Caco-2 (cell line): Measurements from ENCODE around the gene TXNDC12. TPM values are rescaled to one million over a fixed set of nuclear protein-coding genes. Genes with fewer than 3 reads are reported as not detected.

Experiments used
- BruUV-seq: library from RNA; stranded (reverse); fragments of 400-500 nt; replicated peaks from 2 replicates; lab custom pipeline; 2021; lab: Mats Ljungman, UMichigan
- CTCF ChIA-PET: fragments of 300-600 bp; sonication (Branson Sonifier 250); formaldehyde crosslinking; loops from one replicate; lab custom pipeline; 2022; ENCODE audit warnings: antibody characterized with exemption; lab: Charles Lee
- POLR2A ChIA-PET: fragments of 300-600 bp; sonication (Branson Sonifier 250); formaldehyde crosslinking; loops from one replicate; lab custom pipeline; 2022; ENCODE audit warnings: antibody characterized with exemption; lab: Charles Lee
- DNase-seq, 2 experiments: peaks; one replicate each; pipeline versions ENCODE4 v3.0.0 to v3.0.0-alpha.2; 2020 to 2022
- H3K27me3 ChIP-seq: replicated peaks from 2 replicates; pipeline ENCODE4 v1.6.0; 2011; ENCODE audit warnings: low read length; ENCODE audit not compliant: control insufficient read depth, insufficient read depth
- H3K36me3 ChIP-seq: 2 replicates; pipeline ENCODE4 v1.5.1; 2011; ENCODE audit warnings: low read length; ENCODE audit not compliant: control insufficient read depth, insufficient read depth
- H3K4me1 ChIP-seq: fragments of 250-450 bp; sonication (Bioruptor Pico); 2 replicates; pipeline ENCODE4 v1.5.1; 2020; ENCODE audit warnings: mild to moderate bottlenecking
- H3K4me3 ChIP-seq: 2 replicates; pipeline ENCODE4 v1.5.1; 2011; ENCODE audit warnings: low read depth, mild to moderate bottlenecking, control low read depth, low read length
- H3K9me3 ChIP-seq: fragments of 250-450 bp; sonication (Bioruptor Pico); 2 replicates; pipeline ENCODE4 v1.5.1; 2020; ENCODE audit warnings: mild to moderate bottlenecking, moderate library complexity
- H3K27ac Mint-ChIP-seq: one replicate; pipeline ENCODE4 v1.8.0; 2022; ENCODE audit warnings: mixed read lengths; ENCODE audit not compliant: unreplicated experiment
- H3K27me3 Mint-ChIP-seq: one replicate; pipeline ENCODE4 v1.8.0; 2022; ENCODE audit warnings: mixed read lengths; ENCODE audit not compliant: insufficient read depth, unreplicated experiment
- H3K36me3 Mint-ChIP-seq: one replicate; pipeline ENCODE4 v1.8.0; 2022; ENCODE audit warnings: mild to moderate bottlenecking, mixed read lengths; ENCODE audit not compliant: insufficient read depth, unreplicated experiment
- H3K4me1 Mint-ChIP-seq: one replicate; pipeline ENCODE4 v1.8.0; 2022; ENCODE audit warnings: low read depth, mixed read lengths; ENCODE audit not compliant: unreplicated experiment
- H3K4me3 Mint-ChIP-seq: one replicate; pipeline ENCODE4 v1.8.0; 2022; ENCODE audit warnings: mild to moderate bottlenecking, moderate library complexity, mixed read lengths; ENCODE audit not compliant: unreplicated experiment
- H3K9me3 Mint-ChIP-seq: one replicate; pipeline ENCODE4 v1.8.0; 2022; ENCODE audit warnings: mixed read lengths; ENCODE audit not compliant: unreplicated experiment
- CTCF ChIP-seq, 2 experiments: fragments of 200-600 bp in 1 of 2; IDR thresholded peaks; 1 replicate in 1 of 2; 2 replicates in 1 of 2; pipeline versions ENCODE4 v1.5.1 to v1.8.0; 2011 to 2022; ENCODE audit warnings: antibody characterized with exemption in 1 of 2, control low read depth in 1 of 2, inconsistent platforms in 1 of 2, low read depth in 1 of 2, low read length in 1 of 2, mild to moderate bottlenecking in 1 of 2, moderate library complexity in 1 of 2; ENCODE audit not compliant: insufficient read depth in 1 of 2, severe bottlenecking in 1 of 2, unreplicated experiment in 1 of 2
- intact Hi-C: fragments of 100-400 bp; cut with micrococcal nuclease; formaldehyde crosslinking; loops from one replicate; pipeline ENCODE4 v1.10.0; 2022; ENCODE audit not compliant: unreplicated experiment
- total RNA-seq: library from RNA; stranded (reverse); gene quantifications from 2 replicates; pipeline ENCODE4 v1.2.3, GENCODE V29; 2022

TXNDC12 gene
- total RNA-seq, 1 experiment from 2014 or later: 61.1 TPM

- Mint-ChIP-seq H3K27me3 (no peaks in the 10 kb centered on the region), H3K4me3 (no peak overlapping the region), H3K27ac (no peak overlapping the region), H3K36me3 (peaks cover 28% of the 10 kb centered on the region), H3K9me3 (no peaks in the 10 kb centered on the region), H3K4me1 (peaks cover 44% of the 10 kb centered on the region)
- intact Hi-C loops: no loop called here
- DNase-seq: no peak
- Histone ChIP-seq H3K4me3 (no peak overlapping the region), H3K9me3 (no peaks in the 10 kb centered on the region), H3K27me3 (no peaks in the 10 kb centered on the region), H3K36me3 (no peaks in the 10 kb centered on the region), H3K4me1 (peaks cover 35% of the 10 kb centered on the region)
- CTCF ChIA-PET: no interaction called here
- no peak for TF ChIP-seq CTCF (IDR thresholded peaks at IDR 0.05; ENCODE audit: insufficient read depth in 1 of 2, low read depth in 1 of 2, low read length in 1 of 2, severe bottlenecking in 1 of 2, unreplicated experiment in 1 of 2)
- BruUV-seq: no TSS peak
- POLR2A ChIA-PET: no interaction called here
These were observed 81.2 kb downstream of the TXNDC12 start for GRCh38 chr1:51973587-51974474.

Other genes starting within 250 kb of the TXNDC12 start
- gene NRDC, start 176.5 kb downstream of the TXNDC12 start, total RNA-seq: 109 and 111 TPM in 2 replicates
- 11.6 and 13.6 TPM in 2 replicates for gene RAB3B, start 64.5 kb downstream of the TXNDC12 start, total RNA-seq
- gene KTI12, start 21.4 kb downstream of the TXNDC12 start, total RNA-seq: 10.1 and 11.8 TPM in 2 replicates
- 55.3 and 73.7 TPM in 2 replicates for gene BTF3L4, start 1.1 kb upstream of the TXNDC12 start, total RNA-seq
- gene ZFYVE9, start 86.9 kb upstream of the TXNDC12 start, total RNA-seq: 18.0 and 18.4 TPM in 2 replicates